ENCODE data around the gene CYB5A. TPM values are rescaled to one million over a fixed set of nuclear protein-coding genes. Genes with fewer than 3 reads are reported as not detected.
"Not testable (repeated sequence)": the region's sequence is repeated elsewhere in the genome, so short reads cannot be mapped to it uniquely, and the experiment has no call there.

The CYB5A gene
- polyA plus RNA-seq, 1 donor, result 258 TPM

- DNase-seq, result no peak
Measured at GRCh38 chr18:74303306-74303705, 11.5 kb upstream of the CYB5A start.

- no peak for DNase-seq
Measured at GRCh38 chr18:74299746-74300145, 8.0 kb upstream of the CYB5A start.

DNA sequence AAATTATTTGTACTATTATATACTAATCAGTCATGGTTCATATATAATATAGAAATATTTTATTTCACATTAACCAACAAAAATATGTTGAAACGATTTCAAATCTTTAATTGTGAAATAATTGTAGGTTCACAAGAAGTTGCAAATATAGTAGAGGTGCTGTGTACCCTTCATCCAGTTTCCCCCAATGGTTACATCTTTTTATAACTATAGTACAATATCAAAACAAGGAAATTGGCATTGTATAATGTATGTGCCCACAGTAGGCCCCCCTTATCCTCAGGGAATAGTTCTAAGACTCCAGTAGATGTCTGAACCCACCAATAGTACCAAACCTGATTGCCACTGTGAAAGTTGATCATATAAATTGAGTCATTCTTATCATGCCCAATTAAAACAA, 7.4 kb upstream of the CYB5A start:
- DNase-seq, result no peak

DNA sequence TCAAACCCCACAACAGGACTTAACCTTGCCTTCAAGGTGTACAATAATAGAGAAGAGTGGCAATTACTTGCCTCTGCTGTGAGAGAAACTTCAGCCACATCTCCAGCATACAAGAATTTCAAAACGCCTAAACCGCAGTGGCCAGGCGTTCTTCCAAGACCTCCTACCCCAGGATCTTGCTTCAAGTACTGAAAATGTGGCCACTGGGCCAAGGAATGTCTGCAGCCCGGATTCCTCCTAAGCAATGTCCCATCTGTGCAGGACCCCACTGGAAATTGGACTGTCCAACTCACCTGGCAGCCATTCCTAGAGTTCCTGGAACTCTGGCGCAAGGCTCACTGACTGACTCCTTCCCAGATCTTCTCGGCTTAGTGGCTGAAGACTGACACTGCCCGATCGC, 2.8 kb upstream of the CYB5A start:
- DNase-seq, result no peak

GRCh38 chr18:74292982-74293381, 1.2 kb upstream of the CYB5A start:
- DNase-seq, result not testable (repeated sequence)

DNA sequence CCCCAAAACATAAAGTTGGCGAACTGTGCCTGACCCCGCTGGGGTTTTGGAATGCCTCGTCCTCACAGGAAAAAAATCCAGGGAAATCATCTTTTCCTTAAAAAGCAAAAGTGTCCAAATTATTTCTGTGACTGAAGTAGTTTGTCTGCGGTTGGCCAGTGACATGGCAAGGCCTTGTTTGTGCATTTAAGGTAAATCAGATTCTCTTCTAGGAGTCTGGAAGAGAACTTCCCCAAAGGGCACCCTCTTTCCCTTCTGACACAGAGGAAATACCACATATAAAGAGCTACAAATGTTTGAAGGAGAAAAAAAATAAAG, 737 bp upstream of the CYB5A start:
- DNase-seq, result no peak

DNA sequence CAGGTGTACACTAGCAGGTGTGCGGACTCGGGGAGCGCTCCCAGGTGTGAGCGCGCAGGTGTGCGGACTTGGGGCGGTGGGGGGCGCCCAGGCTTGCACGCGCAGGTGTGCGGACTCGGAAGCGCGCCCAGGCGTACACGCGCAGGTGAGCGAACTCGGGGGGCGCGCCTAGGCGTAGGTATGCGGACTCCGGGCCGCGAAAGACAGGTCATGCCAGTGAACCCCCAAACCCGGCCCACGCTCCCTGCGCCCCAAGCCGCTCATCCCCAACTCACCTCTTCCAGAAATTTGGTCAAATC, 342 bp downstream of the CYB5A start:
- DNase-seq, result no peak

- DNase-seq, result no peak
Measured at GRCh38 chr18:74290794-74291471, 830 bp downstream of the CYB5A start.

GRCh38 chr18:74290021-74290420, 1.7 kb downstream of the CYB5A start:
- DNase-seq, result no peak

DNA sequence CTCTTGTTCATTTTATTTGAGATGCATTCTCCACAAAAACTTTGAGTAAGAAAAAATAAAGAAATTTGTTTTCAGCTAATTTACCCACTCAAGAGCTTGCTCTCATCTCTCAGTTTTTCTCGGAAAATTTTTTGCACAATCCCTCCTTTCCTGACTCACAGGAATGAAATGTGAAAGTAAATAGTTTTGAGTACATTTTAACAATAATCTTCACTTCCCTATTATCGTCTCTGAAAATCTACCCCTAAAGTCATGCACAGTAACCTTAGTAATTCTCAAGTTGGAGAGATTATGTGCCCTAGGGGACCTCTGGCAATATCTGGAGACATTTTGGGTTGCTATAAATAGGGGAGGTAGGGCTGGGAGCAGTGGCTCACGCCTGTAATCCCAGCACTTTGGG, 2.6 kb downstream of the CYB5A start:
- no peak for DNase-seq

- DNase-seq, result no peak
Measured at GRCh38 chr18:74288730-74289129, 3.0 kb downstream of the CYB5A start.

DNA sequence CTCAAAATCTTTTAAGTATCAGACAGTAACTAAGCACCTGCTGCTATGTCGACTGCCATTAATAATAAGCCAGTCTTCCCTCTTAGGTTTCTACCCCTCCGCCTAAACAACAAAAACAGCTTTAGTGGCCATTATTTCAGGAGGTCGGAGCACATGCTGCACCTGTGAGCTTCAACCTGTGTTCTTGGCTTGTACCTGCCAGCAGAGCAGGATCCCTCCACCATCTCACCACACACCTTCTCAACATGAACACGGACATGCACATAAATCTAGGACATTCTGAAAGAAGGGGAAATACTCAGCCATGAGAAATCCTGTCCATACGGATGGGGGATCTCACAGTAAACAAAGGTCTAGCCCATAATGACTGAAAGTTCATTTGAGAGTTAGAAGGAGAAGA, 3.7 kb downstream of the CYB5A start:
- no peak for DNase-seq

DNA sequence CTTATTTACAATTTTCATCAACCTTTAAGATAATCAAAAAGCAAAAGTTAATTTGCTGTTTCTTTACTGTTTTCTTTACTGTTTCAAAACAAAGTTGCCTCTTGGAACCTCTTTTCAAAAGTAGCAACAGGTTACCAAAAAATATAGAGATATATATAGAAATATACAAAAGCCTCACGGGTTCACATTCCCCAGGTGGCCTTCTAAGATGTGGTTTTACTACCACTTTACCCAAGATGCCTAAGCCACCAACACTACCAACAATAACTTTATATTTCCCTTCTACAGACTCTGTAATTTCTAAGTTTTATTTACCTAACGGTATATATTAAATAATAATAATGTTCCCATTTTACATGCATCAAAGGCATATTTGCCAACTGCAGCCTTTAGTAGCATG, 4.9 kb downstream of the CYB5A start:
- no peak for DNase-seq

- DNase-seq, result no peak
Measured at GRCh38 chr18:74286106-74286855, 5.5 kb downstream of the CYB5A start.

- DNase-seq, result not testable (repeated sequence)
Measured at GRCh38 chr18:74285583-74285982, 6.2 kb downstream of the CYB5A start.

GRCh38 chr18:74284980-74285355, 6.8 kb downstream of the CYB5A start:
- DNase-seq, result no peak

- no peak for DNase-seq
Measured at GRCh38 chr18:74284191-74284979, 7.4 kb downstream of the CYB5A start.

DNA sequence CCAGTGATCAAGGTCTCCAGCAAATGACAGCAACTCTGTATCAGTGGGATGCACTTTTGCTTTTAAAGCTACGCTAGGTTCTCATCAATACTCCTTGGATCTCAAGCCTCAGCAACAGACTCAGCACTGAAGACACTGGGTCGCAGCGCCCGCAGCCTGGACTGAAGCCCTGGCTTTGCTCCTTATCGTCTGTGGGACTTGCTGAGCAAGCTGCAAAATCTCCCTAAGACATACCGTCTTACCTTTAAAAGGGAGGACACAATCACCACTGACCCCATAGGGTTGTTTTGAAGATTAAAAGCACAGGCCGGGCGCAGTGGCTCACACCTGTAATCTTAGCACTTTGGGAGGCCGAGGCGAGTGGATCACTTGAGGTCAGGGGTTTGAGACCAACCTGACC, 8.1 kb downstream of the CYB5A start:
- no peak for DNase-seq

DNA sequence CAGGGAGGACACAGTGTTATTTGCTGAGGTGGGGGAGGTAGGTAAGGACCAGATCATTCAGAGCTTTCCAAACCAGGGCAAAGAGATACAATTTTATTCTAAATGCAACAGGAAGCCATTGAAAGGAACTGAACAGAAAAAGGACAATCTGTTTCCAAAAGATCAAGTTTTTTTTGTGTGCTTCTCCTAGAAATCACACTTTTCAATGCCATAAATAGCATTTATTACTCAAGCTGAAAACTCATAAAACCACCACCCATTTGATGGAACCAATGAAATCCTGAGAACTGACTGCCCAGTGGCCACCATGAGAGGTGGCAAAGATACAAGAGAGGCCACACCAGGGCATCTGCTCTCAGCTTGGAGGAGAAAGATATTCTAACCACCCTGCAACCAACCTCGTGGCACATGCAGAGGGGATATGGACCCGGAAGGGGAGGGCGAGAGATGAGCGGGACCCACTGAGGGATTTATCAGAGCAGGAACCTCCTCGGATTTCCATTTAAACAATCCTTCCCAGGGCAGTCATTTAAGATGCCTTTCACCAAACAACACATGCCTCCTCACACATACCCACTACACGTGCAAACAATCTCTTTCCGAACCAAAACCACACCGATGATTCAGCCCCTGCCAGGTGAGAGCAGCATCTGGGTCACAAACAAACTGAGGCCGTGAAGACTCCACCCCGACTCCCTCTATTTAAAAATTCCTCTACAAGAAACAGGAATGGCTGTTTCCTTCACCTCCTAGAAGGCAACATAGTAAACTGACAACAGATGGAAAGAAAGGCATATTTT, 8.8 kb downstream of the CYB5A start:
- no peak for DNase-seq

GRCh38 chr18:74281980-74282754, 9.6 kb downstream of the CYB5A start:
- DNase-seq, result no peak

- no peak for DNase-seq
Measured at GRCh38 chr18:74281011-74281979, 10.5 kb downstream of the CYB5A start.
